HG03575 (cell line): ENCODE results near the gene CSF3R.

Experiments used
- ATAC-seq: cut with Tn5 transposase; IDR thresholded peaks from one replicate; pipeline ENCODE4 v1.9.1; 2021; ENCODE audit not compliant: unreplicated experiment, insufficient number of reproducible peaks, low FRiP score; ENCODE audit errors: extremely low read depth

Gene CSF3R

DNA sequence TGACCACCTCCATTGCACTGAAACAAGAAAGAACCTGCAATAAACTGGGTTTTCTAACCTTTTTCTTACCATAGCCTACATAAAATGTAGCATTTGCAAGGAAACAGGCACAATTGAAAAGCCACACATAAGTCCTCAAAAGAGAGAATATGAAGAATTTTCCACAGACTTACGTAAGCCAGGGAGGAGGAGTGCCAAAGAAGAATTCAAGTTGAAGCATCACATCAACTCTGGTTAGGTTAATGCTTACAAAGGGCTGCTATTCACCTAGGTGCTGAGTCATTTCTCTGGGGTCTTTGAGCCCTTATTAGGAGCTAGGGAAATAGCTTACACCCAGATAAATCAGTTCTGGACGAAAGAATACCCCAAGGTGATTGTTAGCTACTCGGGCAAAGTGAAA is 42.1 kb downstream of the CSF3R start:
- ATAC-seq, result no peak

DNA sequence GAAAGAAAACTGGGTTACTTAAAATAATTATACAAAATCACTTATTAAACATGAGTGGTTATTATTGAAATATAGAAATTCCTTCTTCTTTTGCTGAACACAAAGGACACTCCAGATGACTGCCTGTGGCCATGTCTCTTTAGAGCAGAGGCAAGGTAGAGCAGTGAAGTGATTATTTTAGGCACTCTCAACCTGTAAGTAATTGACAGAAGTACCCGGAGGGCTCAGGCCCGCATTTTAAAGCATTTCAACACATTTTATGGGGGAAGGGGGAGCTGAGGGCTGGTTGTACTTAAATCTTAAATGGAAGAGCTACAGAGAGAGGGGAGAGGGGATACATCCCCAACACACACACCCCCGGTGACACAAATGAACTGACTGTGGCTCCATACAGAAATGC is 42.7 kb downstream of the CSF3R start:
- ATAC-seq, result no peak

DNA sequence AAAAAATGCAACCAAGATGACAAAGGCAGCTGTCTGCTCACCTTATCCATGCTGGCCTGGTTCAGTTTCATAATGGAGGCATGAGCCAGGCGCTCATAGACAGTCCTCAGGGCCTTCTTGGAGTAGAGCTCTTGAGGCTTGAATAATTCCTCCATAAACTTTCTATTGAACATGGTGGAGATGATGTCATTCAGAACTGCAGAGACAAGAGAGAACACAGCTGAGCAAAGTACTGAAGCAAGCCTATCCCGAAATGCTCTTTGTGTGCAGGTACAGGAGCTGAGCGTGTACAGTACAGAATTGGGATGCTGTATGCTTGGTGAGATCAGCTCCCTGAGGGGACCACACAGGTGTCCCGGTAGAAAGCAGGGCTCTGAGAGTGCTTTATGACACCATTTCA is 44.0 kb downstream of the CSF3R start:
- no peak for ATAC-seq

DNA sequence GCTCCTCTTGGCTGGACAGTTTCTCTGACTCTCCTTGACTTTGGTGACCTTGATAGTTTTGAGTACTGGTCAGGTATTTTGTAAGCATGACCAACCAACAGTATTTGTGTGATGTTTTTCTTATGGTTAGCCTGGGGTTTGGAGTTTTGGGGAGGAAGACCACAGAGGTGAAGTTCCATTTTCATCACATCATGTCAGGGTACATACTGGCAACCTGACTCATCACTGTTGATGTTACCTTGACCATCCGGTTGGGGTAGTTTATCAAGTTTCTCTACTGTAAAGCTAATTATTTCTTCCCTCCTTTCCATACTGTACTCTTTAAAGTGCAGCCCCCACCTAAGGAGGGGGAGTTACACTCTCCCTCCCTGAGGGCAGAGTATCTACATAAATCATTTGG is 45.9 kb downstream of the CSF3R start:
- no peak for ATAC-seq

DNA sequence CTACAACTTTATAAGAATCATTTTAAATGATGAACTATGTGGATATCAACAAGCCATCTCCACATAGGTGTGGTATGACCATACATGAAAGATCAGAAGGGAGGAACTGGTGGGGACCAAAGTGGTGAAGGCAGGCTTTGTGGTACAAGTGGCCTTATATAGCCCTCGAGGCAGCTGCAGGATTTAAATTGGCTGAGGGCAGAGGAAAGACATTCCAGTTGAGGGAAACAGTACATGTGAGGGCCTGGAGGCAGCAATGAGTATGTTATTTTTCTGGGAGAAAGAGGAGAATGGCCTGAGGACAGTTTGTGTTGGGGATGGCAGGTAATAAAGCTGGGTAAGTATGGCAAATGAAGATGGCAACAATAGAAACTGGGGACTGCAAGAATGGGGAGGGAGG is 49.6 kb downstream of the CSF3R start:
- ATAC-seq, result no peak

DNA sequence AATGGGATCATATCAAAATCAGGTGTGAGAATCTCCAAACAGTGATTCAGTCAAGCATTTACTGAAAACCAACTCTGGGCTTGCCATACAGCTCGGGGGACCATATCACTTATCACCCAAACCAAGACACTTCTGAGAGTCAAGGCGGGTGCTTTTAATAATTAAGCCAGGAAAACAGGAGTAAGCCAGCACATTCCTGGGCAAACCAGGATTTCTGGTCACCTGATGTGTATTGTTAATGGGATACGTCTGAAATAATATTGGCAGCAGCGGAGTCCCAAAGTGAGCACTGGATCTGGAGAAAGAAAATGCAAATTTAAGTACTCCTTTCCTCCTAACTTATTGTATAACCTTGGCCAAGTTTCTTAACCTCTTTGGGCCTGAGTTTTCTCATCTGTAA is 50.1 kb downstream of the CSF3R start:
- ATAC-seq, result no peak

DNA sequence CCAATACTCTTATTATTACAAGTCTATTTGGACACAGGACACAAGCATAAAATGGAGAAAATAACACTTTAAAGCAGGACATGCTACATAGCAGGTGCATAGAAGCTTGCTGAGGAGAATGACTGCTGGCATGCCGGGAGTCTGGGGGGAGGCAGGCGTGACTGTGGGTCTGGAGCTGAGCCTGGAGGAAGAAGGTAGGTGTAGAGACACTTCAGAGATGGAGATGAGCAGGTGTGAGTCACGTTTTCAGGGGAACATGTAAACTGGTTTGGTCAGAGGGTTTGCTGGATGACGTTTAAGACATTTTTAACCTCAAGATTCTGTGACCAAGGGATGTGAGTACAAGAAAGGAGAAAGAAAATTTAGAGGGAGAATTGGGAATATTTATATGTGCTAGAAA is 56.9 kb downstream of the CSF3R start:
- no peak for ATAC-seq

DNA sequence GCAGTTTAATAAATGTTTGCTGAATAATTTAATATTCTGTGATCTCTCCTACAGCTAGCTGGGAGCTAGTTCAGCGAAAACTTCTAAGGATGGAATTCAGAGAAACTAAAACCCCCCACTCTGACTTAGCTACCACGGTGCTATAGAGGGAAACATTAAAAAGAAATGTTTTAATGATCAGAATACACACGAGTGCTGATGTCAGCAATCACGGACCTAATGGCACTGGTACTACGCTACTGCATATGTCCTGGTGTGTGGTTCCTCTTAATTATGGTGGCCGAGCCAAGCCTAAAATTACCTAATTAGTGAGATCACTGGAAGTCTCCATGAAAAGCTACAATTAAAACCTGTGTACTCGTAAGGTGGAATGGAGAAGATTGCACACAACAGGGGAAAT is 61.1 kb downstream of the CSF3R start:
- ATAC-seq, result no peak

DNA sequence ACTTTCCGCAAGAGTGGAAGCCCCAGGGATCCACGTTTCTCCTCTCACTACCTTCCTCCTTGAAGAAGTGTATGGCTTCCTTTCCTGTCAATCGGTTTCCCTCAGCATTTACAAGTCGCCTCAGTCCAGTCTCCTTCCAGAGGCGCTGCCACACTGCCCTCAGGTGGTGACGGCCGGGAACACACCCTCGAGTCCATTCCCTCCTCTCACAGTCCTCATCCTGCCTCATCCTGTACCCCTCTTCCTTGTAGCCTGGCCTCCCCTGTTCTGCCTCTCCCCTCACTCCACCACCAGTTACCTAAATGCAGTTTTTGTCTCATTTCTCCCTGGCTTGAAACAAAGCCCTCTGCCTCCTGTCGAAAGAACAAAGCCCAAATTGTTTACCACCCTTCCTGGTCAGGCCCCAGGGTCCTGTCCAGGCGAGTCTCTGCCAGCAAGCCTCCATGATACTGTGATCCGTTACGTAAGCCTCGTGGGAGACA is 61.8 kb downstream of the CSF3R start:
- ATAC-seq, result no peak

DNA sequence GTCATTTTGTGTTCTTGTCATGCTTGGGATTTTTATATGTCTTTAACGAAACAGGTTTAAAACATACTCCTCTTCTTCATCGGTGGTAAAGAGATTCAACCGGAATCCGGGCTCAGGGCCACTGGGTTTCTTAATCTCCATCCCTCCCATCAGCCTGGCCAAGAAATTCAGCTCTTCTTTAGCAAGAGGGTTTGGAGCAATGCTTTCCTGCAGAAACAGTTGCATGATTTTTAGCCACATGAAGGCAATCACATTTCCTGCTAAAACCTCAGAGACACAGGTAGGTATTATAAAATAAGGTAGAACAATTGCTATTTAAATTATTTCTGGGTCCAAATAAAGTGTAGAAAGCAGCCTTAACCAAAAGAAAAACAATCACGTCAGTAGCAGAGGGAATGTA is 62.3 kb downstream of the CSF3R start:
- ATAC-seq, result no peak

DNA sequence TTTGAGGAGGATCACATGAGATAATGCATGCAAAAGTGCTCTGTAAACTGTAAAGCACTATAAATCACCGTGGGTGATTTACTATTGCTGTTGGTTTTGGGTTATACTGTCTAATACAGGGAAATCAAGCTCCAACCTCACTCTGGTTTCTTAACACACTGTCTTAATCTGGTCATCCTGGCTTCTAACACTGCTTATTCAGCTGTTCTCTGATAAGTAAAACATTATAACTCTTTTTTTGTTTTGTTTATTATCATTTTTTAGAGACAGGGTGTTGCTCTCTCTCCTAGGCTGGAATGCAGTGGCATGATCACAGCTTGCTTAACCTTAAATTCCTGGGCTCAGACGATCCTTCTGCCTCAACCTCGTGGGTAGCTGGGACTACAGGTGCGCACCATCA is 63.1 kb downstream of the CSF3R start:
- no peak for ATAC-seq

DNA sequence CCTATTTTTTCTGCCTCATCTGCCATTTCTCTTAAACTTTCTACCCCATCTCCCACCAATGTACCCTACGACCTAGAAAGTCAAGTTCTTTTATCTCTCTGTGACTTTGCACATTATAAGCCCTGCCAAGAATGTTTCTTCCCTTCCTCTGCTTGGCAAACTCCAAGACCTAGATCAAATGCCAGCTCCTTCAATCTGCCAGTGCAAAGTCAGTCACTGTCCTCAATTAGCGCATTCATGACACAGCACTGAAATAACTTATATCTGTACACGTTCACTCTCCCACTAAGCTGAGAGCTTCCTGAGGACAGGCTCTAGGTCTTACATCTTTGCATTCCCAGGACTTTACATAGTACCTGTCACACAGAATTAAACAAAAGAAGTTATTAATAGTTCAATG is 63.6 kb downstream of the CSF3R start:
- ATAC-seq, result no peak

DNA sequence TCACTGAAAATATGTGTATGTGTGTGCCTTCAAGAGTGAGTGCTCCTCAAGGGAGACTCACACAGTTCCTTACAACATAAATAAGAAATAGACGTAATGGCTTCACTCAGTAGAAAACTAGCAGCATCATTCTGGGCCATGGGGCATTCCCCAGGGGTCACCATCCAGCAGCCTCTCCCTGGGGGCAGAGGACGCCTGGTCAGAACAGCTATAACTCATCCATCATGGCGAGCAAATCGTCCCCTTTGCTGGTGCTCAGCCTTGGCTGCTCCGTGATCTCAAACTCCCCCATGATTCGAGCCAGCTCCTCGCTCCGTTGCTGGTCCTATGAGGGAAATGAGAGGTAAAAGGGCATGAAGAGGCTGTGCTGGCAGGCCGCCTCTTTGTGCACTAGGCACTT is 64.8 kb downstream of the CSF3R start:
- no peak for ATAC-seq
